Memory B cell (primary cell): ENCODE results near the gene ATP11A.

Experiments used
- ATAC-seq: fragments of 150-1000 bp; cut with Tn5 transposase; 2 replicates; pipeline ENCODE4 v1.10.0; 2021; ENCODE audit warnings: low read depth, mild to moderate bottlenecking, moderate library complexity
- DNase-seq, 2 donors: peaks; one replicate each; pipeline ENCODE4 v3.0.0; 2022; ENCODE audit warnings: low spot score in 2 of 2
- H3K27ac Mint-ChIP-seq: one replicate; pipeline ENCODE4 v1.8.0; 2022; ENCODE audit warnings: mild to moderate bottlenecking, moderate library complexity, mixed read lengths
- H3K27me3 Mint-ChIP-seq: one replicate; pipeline ENCODE4 v1.8.0; 2022; ENCODE audit warnings: mixed read lengths
- H3K36me3 Mint-ChIP-seq: one replicate; pipeline ENCODE4 v1.8.0; 2022; ENCODE audit warnings: mild to moderate bottlenecking, mixed read lengths
- H3K4me1 Mint-ChIP-seq: one replicate; pipeline ENCODE4 v1.8.0; 2022; ENCODE audit warnings: mixed read lengths
- H3K4me3 Mint-ChIP-seq: one replicate; pipeline ENCODE4 v1.8.0; 2022; ENCODE audit warnings: mild to moderate bottlenecking, moderate library complexity, mixed read lengths
- H3K9me3 Mint-ChIP-seq: one replicate; pipeline ENCODE4 v1.8.0; 2022; ENCODE audit warnings: mixed read lengths

ATP11A gene

DNA sequence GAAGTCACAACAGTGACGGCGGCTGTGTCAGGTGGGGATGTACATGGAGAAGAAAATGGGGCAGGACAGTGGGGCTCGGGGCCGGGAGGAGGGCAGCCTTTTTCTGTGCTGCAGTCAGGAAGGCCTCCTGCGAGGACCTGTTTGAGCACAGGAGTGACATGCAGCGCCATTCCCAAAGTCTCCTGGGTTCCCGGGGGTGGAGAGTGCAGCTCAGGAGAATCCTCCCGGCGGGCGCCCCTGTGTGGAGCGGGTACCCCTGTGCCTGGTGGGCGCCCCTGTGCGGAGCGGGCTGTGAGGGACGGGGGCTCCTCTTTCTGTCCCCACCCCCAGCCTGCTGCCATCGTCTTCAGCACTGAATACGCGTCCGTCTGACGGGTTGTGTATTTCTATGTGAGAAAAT, 62.4 kb downstream of the ATP11A start:
- no peaks in the 10 kb centered on the region for H3K27me3 Mint-ChIP-seq
- DNase-seq (no peak), ATAC-seq (no peak)
- H3K4me3 Mint-ChIP-seq: no peak overlapping the region
- H3K4me1 Mint-ChIP-seq: peaks cover 8% of the 10 kb centered on the region
- H3K27ac Mint-ChIP-seq: no peak overlapping the region
- H3K9me3 Mint-ChIP-seq: no peaks in the 10 kb centered on the region
- H3K36me3 Mint-ChIP-seq: no peaks in the 10 kb centered on the region

DNA sequence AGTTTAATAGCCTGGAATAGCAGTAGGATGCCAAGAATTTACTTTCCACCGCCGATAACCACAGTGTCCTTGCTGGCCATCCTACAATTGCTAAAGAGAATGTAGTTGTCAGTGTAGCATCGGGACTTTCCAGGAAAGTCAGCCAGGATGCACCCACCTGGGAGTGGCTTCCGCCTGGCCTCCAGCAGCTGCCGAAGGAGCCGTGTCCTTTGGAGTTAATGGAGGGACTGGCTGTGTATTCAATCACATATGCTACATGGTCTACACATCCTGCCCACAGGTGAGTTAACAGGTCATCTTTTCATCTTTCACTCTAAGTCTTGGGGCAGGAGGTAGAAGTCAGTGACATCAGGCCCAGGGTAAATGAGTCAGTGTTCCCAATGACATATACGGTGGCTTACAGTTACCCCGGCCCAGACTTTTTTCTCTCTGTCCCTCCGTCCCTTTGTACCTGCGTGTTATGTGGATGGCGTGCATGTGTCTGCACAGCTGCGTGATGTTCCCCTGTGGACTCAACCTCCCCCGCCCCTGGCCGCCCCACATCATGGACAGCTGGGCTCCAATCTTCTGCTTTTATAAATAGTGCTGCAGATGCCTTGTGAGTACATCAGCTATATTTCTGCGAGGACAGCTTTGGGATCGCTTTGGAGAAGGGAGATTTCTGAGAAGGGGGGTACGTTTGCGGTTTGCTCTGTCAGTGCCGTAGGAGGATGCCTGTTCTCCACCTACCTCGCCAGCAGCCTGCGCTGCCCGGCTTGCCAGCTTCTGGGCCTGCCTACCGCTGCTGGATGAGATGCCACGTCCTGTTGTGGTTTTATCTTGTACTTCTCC, 63.1 kb downstream of the ATP11A start:
- Mint-ChIP-seq H3K9me3 (no peaks in the 10 kb centered on the region), H3K27ac (no peak overlapping the region), H3K27me3 (no peaks in the 10 kb centered on the region), H3K4me3 (no peak overlapping the region), H3K36me3 (peaks cover 2% of the 10 kb centered on the region), H3K4me1 (peaks cover 8% of the 10 kb centered on the region)
- ATAC-seq (no peak), DNase-seq (no peak)

DNA sequence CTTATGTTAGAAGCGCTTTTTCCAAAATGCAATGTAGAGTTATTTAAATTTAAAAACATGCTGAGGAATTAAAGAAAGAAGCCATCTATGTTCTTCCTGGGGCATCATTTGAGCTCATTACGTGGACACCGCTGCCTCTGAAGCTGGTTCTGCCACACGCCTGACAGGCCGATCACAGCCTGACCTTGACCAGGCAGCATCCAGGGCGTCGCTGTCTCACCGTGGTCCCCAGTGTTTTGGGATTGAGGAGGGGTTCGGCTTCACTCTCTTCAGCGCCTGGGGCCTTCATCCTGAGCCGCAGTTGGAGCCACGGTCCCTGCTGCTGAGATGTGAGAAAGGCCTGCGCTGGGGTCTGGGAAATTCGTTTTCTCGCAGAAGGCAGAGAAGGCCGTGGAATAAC, 64.0 kb downstream of the ATP11A start:
- Mint-ChIP-seq H3K27ac (no peak overlapping the region), H3K4me1 (peaks cover 8% of the 10 kb centered on the region), H3K36me3 (peaks cover 2% of the 10 kb centered on the region), H3K4me3 (no peak overlapping the region), H3K9me3 (no peaks in the 10 kb centered on the region), H3K27me3 (no peaks in the 10 kb centered on the region)
- no peak for DNase-seq
- ATAC-seq: no peak

DNA sequence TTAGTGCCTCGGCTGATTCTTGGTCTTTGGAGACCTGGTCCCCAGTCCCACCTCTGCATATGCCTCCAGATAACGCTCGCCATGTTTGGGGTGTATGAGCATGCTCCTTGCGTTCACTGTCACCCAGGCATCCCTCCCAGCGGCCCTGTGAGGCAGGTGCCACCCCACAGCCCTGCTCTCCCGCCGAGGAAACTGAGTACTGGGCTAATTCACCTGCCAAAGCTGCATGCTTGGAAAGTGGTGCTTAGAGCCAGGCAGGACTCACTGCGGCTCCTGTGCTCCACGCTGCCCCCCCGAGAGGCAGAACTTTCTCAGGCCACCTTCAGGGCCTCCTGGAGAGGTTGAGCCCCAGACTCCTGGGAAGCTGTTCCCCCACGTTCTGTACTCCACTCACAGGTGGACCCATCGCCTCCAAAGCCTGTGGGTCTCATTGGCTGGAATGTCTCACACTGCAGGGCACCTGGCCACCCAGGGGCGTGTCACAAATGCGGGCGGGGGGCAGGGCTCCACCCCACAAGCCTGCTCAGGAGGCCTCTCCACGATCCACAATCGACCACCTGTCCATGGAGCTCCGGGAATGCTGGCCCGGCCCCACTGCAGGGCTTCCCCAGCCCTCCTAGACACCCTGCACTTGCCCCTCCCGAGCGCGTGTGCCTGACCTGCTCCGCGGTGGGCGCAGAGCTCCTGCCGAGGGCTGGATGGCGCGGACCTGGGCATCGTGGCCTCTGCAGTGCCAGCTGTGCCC, 64.6 kb downstream of the ATP11A start:
- Mint-ChIP-seq H3K4me1 (peaks cover 8% of the 10 kb centered on the region), H3K27ac (no peak overlapping the region), H3K27me3 (no peaks in the 10 kb centered on the region), H3K4me3 (no peak overlapping the region), H3K36me3 (peaks cover 2% of the 10 kb centered on the region), H3K9me3 (no peaks in the 10 kb centered on the region)
- no peak for DNase-seq
- ATAC-seq: no peak

DNA sequence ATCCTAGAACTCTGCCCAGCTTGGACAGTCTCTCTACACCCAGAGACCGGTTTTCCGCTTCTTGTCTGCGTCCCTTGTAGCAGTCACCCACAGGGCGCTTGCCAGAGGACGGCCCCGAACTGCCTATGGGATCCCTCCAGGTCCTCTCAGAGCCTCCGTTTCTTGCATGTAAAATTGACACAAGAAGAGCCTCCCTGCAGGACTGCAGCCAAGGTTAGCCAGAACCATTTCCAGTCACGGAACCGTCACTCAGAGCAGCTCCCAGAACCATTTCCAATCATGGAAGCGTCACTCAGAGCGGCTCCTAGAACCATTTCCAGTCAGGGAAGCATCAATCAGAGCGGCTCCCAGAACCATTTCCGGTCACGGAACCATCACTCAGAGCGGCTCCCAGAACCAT, 65.5 kb downstream of the ATP11A start:
- no peaks in the 10 kb centered on the region for H3K27me3 Mint-ChIP-seq
- peaks cover 2% of the 10 kb centered on the region for H3K36me3 Mint-ChIP-seq
- DNase-seq: no peak
- H3K9me3 Mint-ChIP-seq: no peaks in the 10 kb centered on the region
- H3K4me3 Mint-ChIP-seq: no peak overlapping the region
- H3K27ac Mint-ChIP-seq: no peak overlapping the region
- H3K4me1 Mint-ChIP-seq: peaks cover 8% of the 10 kb centered on the region
- ATAC-seq: no peak

DNA sequence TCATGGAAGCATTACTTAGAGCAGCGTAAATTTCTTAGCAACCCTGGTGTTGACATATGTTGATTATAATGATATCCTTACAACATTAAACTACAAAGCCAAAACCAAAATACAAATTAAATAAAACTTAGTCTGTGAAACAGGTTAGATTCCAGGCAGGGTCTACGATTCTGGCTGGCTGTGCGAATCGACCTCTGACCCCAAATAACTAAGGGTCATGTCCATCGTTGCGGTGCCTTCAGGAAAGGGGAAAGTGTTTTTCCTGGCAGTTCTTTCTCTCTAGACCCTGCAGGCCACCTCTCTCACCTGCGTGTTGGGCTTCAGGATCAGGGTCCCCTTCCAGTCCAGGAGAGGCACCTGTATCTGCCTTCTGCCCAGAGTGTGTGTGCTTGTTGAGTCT, 66.2 kb downstream of the ATP11A start:
- no peaks in the 10 kb centered on the region for H3K27me3 Mint-ChIP-seq
- peaks cover 8% of the 10 kb centered on the region for H3K4me1 Mint-ChIP-seq
- H3K27ac Mint-ChIP-seq: no peak overlapping the region
- DNase-seq: no peak
- no peak for ATAC-seq
- peaks cover 2% of the 10 kb centered on the region for H3K36me3 Mint-ChIP-seq
- no peaks in the 10 kb centered on the region for H3K9me3 Mint-ChIP-seq
- H3K4me3 Mint-ChIP-seq: no peak overlapping the region

DNA sequence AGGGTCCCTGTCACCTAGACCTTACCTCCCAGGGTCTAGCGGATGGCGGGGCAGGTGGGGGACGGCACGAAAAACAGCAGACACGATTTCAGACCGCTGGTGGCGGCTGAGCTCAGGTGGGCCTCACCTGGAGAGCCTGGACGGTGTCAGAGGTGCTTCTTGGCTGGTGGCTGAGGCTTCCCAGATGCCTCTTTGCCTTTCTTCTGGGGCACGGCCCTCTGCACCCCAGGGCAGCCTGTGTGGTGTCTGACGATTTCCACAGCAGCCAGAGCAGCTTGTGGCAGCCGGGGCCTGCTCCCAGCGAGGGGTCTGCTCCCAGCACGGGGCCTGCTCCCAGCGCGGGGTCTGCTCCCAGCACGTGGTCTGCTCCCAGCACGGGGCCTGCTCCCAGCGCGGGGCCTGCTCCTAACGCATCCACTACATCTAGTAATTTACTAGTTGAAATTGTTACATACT, 66.7 kb downstream of the ATP11A start:
- Mint-ChIP-seq H3K9me3 (no peaks in the 10 kb centered on the region), H3K27me3 (no peaks in the 10 kb centered on the region), H3K4me3 (no peak overlapping the region), H3K27ac (no peak overlapping the region), H3K36me3 (peaks cover 2% of the 10 kb centered on the region), H3K4me1 (peaks cover 8% of the 10 kb centered on the region)
- no peak for ATAC-seq
- DNase-seq: no peak

DNA sequence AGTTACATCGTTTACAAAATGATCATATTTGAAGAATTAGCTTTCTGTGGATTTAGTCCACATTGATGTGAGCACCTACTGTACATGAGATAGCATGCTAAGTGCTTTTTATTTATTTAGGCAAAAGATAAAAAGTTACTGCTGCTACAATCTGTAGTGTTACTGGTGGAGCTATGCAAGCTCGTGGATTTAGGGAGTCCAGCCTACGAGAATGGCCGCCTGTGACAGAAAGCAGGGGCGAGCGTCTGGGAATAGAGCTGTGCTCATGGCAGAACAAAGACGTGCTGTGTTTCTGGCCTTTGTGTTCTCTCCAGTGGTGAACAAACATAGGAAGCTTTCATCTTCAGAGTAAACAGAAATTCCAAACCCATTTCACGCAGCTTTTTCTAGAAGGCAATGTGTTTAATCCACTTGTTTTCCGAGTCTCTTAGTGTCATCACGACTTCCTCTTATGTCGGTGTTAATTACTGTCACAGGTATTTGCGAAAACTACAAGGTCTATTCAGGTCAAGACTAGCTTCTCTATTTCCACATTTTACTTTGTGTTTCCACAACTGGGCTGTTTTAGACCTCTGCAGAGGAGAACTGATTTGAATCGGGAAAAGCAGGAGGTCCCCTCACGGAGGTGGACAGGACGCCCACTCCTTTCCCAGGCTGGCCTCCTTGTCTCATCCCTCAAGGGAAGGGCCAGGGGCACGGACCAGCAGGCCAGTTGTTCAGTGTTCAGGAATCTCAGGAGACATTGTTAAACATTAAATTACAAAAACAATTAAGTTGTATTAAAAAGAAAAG, 67.3 kb downstream of the ATP11A start:
- no peaks in the 10 kb centered on the region for H3K27me3 Mint-ChIP-seq
- no peak for DNase-seq
- no peak overlapping the region for H3K4me3 Mint-ChIP-seq
- no peak overlapping the region for H3K27ac Mint-ChIP-seq
- no peak for ATAC-seq
- peaks cover 2% of the 10 kb centered on the region for H3K36me3 Mint-ChIP-seq
- no peaks in the 10 kb centered on the region for H3K9me3 Mint-ChIP-seq
- peaks cover 3% of the 10 kb centered on the region for H3K4me1 Mint-ChIP-seq

DNA sequence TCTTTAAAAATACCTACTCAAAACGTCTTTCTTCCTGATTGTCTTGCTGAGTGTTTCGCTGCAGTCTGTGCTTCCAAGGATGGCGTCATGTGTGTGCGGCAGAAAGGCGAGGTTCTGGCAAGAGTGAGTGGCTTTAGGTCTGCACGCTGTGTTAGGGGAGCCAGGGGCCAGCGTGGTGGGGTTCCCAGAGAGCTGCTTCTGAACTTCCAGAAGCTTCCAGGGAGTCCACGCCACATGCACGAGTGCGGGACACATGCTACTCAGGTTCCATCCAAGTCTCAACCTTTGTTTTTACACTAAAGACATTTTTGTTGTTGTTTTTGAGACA, 67.9 kb downstream of the ATP11A start:
- Mint-ChIP-seq H3K4me1 (peaks cover 3% of the 10 kb centered on the region), H3K27ac (no peak overlapping the region), H3K9me3 (no peaks in the 10 kb centered on the region), H3K27me3 (no peaks in the 10 kb centered on the region), H3K4me3 (no peak overlapping the region), H3K36me3 (peaks cover 2% of the 10 kb centered on the region)
- no peak for DNase-seq
- ATAC-seq: no peak

DNA sequence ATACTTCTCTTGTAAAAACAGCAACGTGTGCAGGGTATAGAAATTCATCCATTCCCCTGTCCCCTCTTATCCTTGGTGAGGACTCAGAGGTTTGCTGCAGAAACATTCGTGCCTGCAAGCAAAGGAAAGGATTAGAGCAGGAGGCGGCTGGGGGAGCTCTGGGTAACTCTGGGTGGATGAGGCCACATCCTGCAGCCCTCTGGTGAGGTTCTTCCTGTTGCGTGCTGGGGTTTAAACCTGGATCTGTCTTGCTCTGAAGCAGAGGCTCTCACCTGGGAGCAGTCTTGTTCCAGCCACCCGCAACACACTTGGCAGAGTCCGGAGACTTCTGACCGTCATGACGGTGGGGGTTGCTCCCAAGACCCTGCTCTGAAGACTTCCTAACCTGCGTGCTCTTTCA, 69.2 kb downstream of the ATP11A start:
- H3K27ac Mint-ChIP-seq: no peak overlapping the region

DNA sequence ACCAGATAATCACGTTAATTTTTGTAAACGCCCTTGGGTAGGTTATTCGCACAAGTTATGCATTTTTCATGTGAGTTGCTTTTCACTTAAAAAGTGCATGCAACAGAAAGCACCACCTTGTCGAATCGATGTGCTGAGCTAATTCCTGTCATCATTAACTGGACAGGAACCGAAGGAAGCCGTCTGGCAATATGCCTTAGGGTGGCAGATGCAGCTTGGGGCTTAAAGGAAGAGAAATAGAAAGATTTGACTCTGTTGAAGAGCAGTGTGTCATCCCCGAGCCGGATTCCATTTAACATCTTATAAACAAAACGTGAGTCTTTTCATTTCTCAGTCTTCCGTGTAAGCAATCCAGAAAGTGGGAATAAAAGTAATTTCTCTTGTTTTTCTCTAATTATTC, 70.0 kb downstream of the ATP11A start:
- Mint-ChIP-seq H3K36me3 (peaks cover 2% of the 10 kb centered on the region), H3K4me3 (no peak overlapping the region), H3K9me3 (no peaks in the 10 kb centered on the region), H3K27ac (no peak overlapping the region), H3K4me1 (peaks cover 9% of the 10 kb centered on the region), H3K27me3 (no peaks in the 10 kb centered on the region)
- DNase-seq (no peak), ATAC-seq (no peak)

More for the DNA sequence above, 69.2 kb downstream of the ATP11A start:
- Mint-ChIP-seq H3K27me3 (no peaks in the 10 kb centered on the region), H3K4me1 (peaks cover 6% of the 10 kb centered on the region), H3K36me3 (peaks cover 2% of the 10 kb centered on the region), H3K4me3 (no peak overlapping the region), H3K9me3 (no peaks in the 10 kb centered on the region)
- no peak for DNase-seq
- no peak for ATAC-seq

DNA sequence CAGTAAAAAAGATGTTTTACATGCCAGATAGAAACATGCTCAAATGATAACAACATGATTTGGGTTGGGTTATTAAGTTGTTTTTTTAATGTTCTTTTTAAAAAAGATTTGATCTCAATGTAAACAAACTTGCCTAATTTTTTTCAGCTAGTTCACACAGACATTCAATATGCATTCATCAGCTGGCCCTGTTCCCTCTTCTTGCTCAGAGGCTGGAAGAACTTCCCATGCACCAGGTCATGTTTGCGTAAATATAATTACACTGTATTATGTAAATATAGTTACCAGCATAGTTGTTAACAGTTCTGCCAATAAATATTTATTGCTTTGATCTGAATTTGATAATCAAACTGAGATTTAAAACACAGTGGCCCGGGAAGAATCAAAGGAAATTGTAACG, 70.6 kb downstream of the ATP11A start:
- no peaks in the 10 kb centered on the region for H3K9me3 Mint-ChIP-seq
- ATAC-seq (no peak), DNase-seq (no peak)
- H3K27ac Mint-ChIP-seq: no peak overlapping the region
- H3K36me3 Mint-ChIP-seq: peaks cover 2% of the 10 kb centered on the region
- H3K4me1 Mint-ChIP-seq: peaks cover 9% of the 10 kb centered on the region
- no peaks in the 10 kb centered on the region for H3K27me3 Mint-ChIP-seq
- no peak overlapping the region for H3K4me3 Mint-ChIP-seq

DNA sequence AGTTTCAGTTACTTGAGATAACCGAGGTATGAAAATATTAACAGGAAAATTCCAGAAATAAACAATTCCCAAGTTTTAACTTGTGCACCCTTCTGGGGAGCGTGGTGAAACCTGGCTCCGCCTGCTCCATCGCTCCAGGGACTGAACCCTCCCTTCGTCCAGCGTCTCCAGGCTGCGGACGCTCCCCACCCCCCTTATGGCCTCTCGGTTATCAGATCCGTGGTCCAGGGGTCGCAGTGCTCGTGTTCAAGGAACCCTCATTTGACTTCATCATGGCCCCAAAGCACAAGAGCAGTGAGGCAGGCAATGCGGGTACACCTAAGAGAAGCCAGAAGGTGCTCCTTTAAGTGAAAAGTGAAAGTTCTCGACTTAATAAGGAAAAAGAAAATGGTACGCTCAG, 71.1 kb downstream of the ATP11A start:
- H3K27ac Mint-ChIP-seq: no peak overlapping the region
- H3K4me3 Mint-ChIP-seq: no peak overlapping the region
- H3K4me1 Mint-ChIP-seq: peaks cover 9% of the 10 kb centered on the region
- no peak for ATAC-seq
- H3K9me3 Mint-ChIP-seq: no peaks in the 10 kb centered on the region
- no peaks in the 10 kb centered on the region for H3K27me3 Mint-ChIP-seq
- DNase-seq: no peak
- H3K36me3 Mint-ChIP-seq: peaks cover 2% of the 10 kb centered on the region
